Upper lobe of left lung (tissue), 6 donors: ENCODE results near the gene NHLRC3. TPM values are rescaled to one million over a fixed set of nuclear protein-coding genes. Genes with fewer than 3 reads are reported as not detected.

Experiments
- ATAC-seq, 2 donors: fragments of 200-7000 bp; cut with Tn5 transposase; one replicate each; pipeline ENCODE4 v1.9.1; 2022; ENCODE audit warnings: mild to moderate bottlenecking in 2 of 2, moderate library complexity in 2 of 2; ENCODE audit not compliant: low FRiP score in 2 of 2
- DNase-seq, 2 donors: peaks; one replicate each; pipeline ENCODE4 v3.0.0-alpha.2; 2019 to 2020
- H3K27ac ChIP-seq, 4 donors: fragments of 200-600 bp; sonication (generic); one replicate each; pipeline ENCODE4 v1.5.1; 2016 to 2019
- H3K27me3 ChIP-seq, 4 donors: fragments of 200-600 bp; sonication (generic); one replicate each; pipeline ENCODE4 v1.5.1; 2017 to 2019
- H3K36me3 ChIP-seq, 4 donors: fragments of 200-600 bp; sonication (generic); one replicate each; pipeline ENCODE4 v1.5.1; 2016 to 2019
- H3K4me1 ChIP-seq, 4 donors: fragments of 200-600 bp; sonication (generic); one replicate each; pipeline ENCODE4 v1.5.1; 2018 to 2019
- H3K4me3 ChIP-seq, 4 donors: fragments of 200-600 bp; sonication (generic); one replicate each; pipeline ENCODE4 v1.5.1; 2017 to 2019; ENCODE audit warnings: mild to moderate bottlenecking in 2 of 4, moderate library complexity in 1 of 4
- H3K9me3 ChIP-seq, 4 donors: fragments of 200-600 bp; sonication (generic); one replicate each; pipeline ENCODE4 v1.5.1; 2018 to 2019
- CTCF ChIP-seq, 6 experiments: fragments of 450-650 bp in 4 of 6; fragments of 200-600 bp in 2 of 6; sonication (generic) in 2 of 6; IDR thresholded peaks; one replicate each; pipeline ENCODE4 v1.5.1; 2016 to 2019; ENCODE audit warnings: antibody characterized with exemption in 6 of 6
- EP300 ChIP-seq, 4 donors: sonication (generic); formaldehyde crosslinking; IDR thresholded peaks; one replicate each; pipeline ENCODE4 v1.5.1; 2017; ENCODE audit warnings: antibody characterized with exemption in 4 of 4, control low read depth in 2 of 4
- POLR2A ChIP-seq, 4 donors: fragments of 450-650 bp; IDR thresholded peaks; one replicate each; pipeline ENCODE4 v1.5.1; 2016 to 2017; ENCODE audit warnings: antibody characterized with exemption in 4 of 4, mild to moderate bottlenecking in 2 of 4
- POLR2AphosphoS5 ChIP-seq, 2 donors: sonication (generic); formaldehyde crosslinking; IDR thresholded peaks; one replicate each; pipeline ENCODE4 v1.5.1; 2017; ENCODE audit warnings: antibody characterized with exemption in 2 of 2
- WGBS, 2 donors: methylation state at CpG; one replicate each; pipeline ENCODE4 v1.1.5; 2017 to 2018; 5-methylcytosine and 5-hydroxymethylcytosine counted together
- total RNA-seq, 6 donors: library from RNA; depleted of rRNA in 4 of 6; stranded (reverse); fragments of >200 nt in 4 of 6; gene quantifications; one replicate each; pipeline versions ENCODE4 v1.1.0 to v1.2.1, GENCODE V29; 2016 to 2021
- donor health status: DM: no; HTN: no; CAD: no; lungs with moderate emphysema.
- donor health status: DM: no; HTN: yes; CAD: no; lungs with severe emphysema.

Gene NHLRC3
- total RNA-seq, 6 donors from 2014 or later = 19.5 to 35.6 (median 30.1) TPM

GRCh38 chr13:39035204-39035603, 3.1 kb upstream of the NHLRC3 start:
- Histone ChIP-seq H3K4me1 (peaks cover 23 to 55% (median 26%) of the 10 kb centered on the region in 4 donors), H3K36me3 (peaks cover 0 to 8% (median 0%) of the 10 kb centered on the region in 4 donors), H3K9me3 (no peaks in the 10 kb centered on the region), H3K27me3 (no peaks in the 10 kb centered on the region), H3K27ac (peak overlapping the region in 1 of 4 donors; percentile 0), H3K4me3 (peak overlapping the region in 2 of 4 donors; percentile 83 to 95)
- WGBS, 2 donors = 52 to 55% methylated on average over 2 of the region's 2 CpGs
- TF ChIP-seq POLR2A (IDR thresholded peaks at IDR 0.05) (no peak), EP300 (IDR thresholded peaks at IDR 0.05) (no peak), POLR2AphosphoS5 (IDR thresholded peaks at IDR 0.05) (no peak), CTCF (IDR thresholded peaks at IDR 0.05) (no peak)
- ATAC-seq (no peak), DNase-seq (no peak)

GRCh38 chr13:39035799-39036198, 2.5 kb upstream of the NHLRC3 start:
- 20 to 22% methylated on average over 2 of the region's 2 CpGs for WGBS, 2 donors
- TF ChIP-seq POLR2A (IDR thresholded peaks at IDR 0.05) (no peak), POLR2AphosphoS5 (IDR thresholded peaks at IDR 0.05) (no peak), CTCF (IDR thresholded peaks at IDR 0.05) (no peak), EP300 (IDR thresholded peaks at IDR 0.05) (no peak)
- no peaks in the 10 kb centered on the region for H3K9me3 ChIP-seq
- H3K4me3 ChIP-seq = peak overlapping the region in 3 of 4 donors; percentile 83 to 96 (median 95)
- ATAC-seq (no peak), DNase-seq (no peak)
- H3K27me3 ChIP-seq = no peaks in the 10 kb centered on the region
- H3K4me1 ChIP-seq = peaks cover 24 to 61% (median 30%) of the 10 kb centered on the region in 4 donors
- no peak overlapping the region for H3K27ac ChIP-seq
- H3K36me3 ChIP-seq = peaks cover 0 to 2% (median 0%) of the 10 kb centered on the region in 4 donors

- Histone ChIP-seq H3K4me3 (peak overlapping the region; percentile 3 to 96 (median 89)), H3K4me1 (peaks cover 24 to 65% (median 30%) of the 10 kb centered on the region in 4 donors), H3K9me3 (no peaks in the 10 kb centered on the region), H3K27me3 (no peaks in the 10 kb centered on the region), H3K36me3 (no peaks in the 10 kb centered on the region), H3K27ac (peak overlapping the region in 2 of 4 donors; percentile 1 to 42)
- ATAC-seq (no peak), DNase-seq (peak in 1 of 2 donors; percentile 37)
- TF ChIP-seq EP300 (IDR thresholded peaks at IDR 0.05) = peak in 1 of 4 donors; percentile 52
- no peak for TF ChIP-seq CTCF (IDR thresholded peaks at IDR 0.05)
- WGBS, 2 donors = 1% methylated on average over 9 of the region's 9 CpGs
Measured at GRCh38 chr13:39036212-39036611, 2.0 kb upstream of the NHLRC3 start.

- ATAC-seq (no peak), DNase-seq (peak in 1 of 2 donors; percentile 95)
- 0 to 2% methylated on average over 9 to 10 of the region's 39 CpGs for WGBS, 2 donors
- TF ChIP-seq POLR2AphosphoS5 (IDR thresholded peaks at IDR 0.05) (no peak), POLR2A (IDR thresholded peaks at IDR 0.05) (peak in 1 of 4 donors; percentile 57)
- Histone ChIP-seq H3K4me3 (peak overlapping the region; percentile 73 to 96 (median 89)), H3K36me3 (no peaks in the 10 kb centered on the region), H3K27ac (peak overlapping the region; percentile 88 to 93 (median 89)), H3K27me3 (no peaks in the 10 kb centered on the region), H3K4me1 (peaks cover 24 to 66% (median 30%) of the 10 kb centered on the region in 4 donors), H3K9me3 (no peaks in the 10 kb centered on the region)
Measured at GRCh38 chr13:39037410-39037879, 811 bp upstream of the NHLRC3 start.

GRCh38 chr13:39038569-39039030, 344 bp downstream of the NHLRC3 start:
- ATAC-seq (peak; percentile 44 to 56), DNase-seq (peak; percentile 45 to 70)
- peaks cover 0 to 4% (median 0%) of the 10 kb centered on the region in 4 donors for H3K36me3 ChIP-seq
- peaks cover 24 to 59% (median 30%) of the 10 kb centered on the region in 4 donors for H3K4me1 ChIP-seq
- H3K27me3 ChIP-seq = no peaks in the 10 kb centered on the region
- H3K9me3 ChIP-seq = no peaks in the 10 kb centered on the region
- 0 to 1% methylated on average over 3 to 15 of the region's 15 CpGs for whole genome bisulfite sequencing, 2 donors
- TF ChIP-seq POLR2A (IDR thresholded peaks at IDR 0.05) (no peak), POLR2AphosphoS5 (IDR thresholded peaks at IDR 0.05) (peak in 1 of 2 donors; percentile 0)
- H3K4me3 ChIP-seq = peak overlapping the region; percentile 73 to 96 (median 89)
- H3K27ac ChIP-seq = peak overlapping the region; percentile 88 to 93 (median 89)

GRCh38 chr13:39039041-39039440, 785 bp downstream of the NHLRC3 start:
- peaks cover 0 to 4% (median 0%) of the 10 kb centered on the region in 4 donors for H3K36me3 ChIP-seq
- no peaks in the 10 kb centered on the region for H3K27me3 ChIP-seq
- peak overlapping the region; percentile 73 to 96 (median 89) for H3K4me3 ChIP-seq
- WGBS, 2 donors = 4 to 6% methylated on average over 7 of the region's 7 CpGs
- peak overlapping the region; percentile 88 to 93 (median 89) for H3K27ac ChIP-seq
- H3K9me3 ChIP-seq = no peaks in the 10 kb centered on the region
- DNase-seq (no peak), ATAC-seq (no peak)
- TF ChIP-seq POLR2AphosphoS5 (IDR thresholded peaks at IDR 0.05) = no peak
- no peak for TF ChIP-seq POLR2A (IDR thresholded peaks at IDR 0.05)
- TF ChIP-seq EP300 (IDR thresholded peaks at IDR 0.05) = no peak
- TF ChIP-seq CTCF (IDR thresholded peaks at IDR 0.05) = no peak
- H3K4me1 ChIP-seq = peaks cover 24 to 55% (median 30%) of the 10 kb centered on the region in 4 donors
